ENCODE measurements around the gene SACM1L.

DNA sequence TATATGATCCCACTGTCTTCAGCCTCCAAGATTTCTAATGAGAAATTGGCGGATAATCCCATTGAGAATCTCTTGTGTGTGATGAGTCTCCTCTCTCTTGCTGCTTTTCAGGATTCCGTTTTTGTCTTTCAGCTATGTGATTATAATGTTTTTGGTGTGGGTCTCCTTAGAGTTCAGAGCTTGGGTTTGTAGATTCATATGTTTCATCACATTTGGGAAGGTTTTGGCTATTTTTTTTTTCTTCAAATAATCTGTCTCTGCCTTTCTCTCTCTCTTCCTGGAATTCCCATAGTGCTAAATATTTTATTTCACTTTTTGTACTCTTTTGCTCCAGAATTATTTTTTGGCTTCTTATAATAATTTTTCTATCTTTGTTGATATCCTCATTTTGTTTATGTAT, 40.4 kb downstream of the SACM1L start:
- TF ChIP-seq, protein P1, sequence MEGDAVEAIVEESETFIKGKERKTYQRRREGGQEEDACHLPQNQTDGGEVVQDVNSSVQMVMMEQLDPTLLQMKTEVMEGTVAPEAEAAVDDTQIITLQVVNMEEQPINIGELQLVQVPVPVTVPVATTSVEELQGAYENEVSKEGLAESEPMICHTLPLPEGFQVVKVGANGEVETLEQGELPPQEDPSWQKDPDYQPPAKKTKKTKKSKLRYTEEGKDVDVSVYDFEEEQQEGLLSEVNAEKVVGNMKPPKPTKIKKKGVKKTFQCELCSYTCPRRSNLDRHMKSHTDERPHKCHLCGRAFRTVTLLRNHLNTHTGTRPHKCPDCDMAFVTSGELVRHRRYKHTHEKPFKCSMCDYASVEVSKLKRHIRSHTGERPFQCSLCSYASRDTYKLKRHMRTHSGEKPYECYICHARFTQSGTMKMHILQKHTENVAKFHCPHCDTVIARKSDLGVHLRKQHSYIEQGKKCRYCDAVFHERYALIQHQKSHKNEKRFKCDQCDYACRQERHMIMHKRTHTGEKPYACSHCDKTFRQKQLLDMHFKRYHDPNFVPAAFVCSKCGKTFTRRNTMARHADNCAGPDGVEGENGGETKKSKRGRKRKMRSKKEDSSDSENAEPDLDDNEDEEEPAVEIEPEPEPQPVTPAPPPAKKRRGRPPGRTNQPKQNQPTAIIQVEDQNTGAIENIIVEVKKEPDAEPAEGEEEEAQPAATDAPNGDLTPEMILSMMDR (IDR thresholded peaks at IDR 0.05), result no peak
- TF ChIP-seq POLR2AphosphoS5 (IDR thresholded peaks at IDR 0.05), result no peak
